GM23338 (cell line): Measurements from ENCODE around the gene CDCA4.
A peak's percentile ranks its signal among the peaks of the same experiment; 100 is the strongest.

Experiments used
- CREB1 ChIP-seq: fragments of 250-450 bp; sonication (Bioruptor Pico); IDR thresholded peaks from 2 replicates; pipeline ENCODE4 v1.5.0; 2020; ENCODE audit warnings: low read depth, mild to moderate bottlenecking, moderate library complexity
- CTCF ChIP-seq, 2 experiments: fragments of 200-600 bp in 1 of 2; sonication (generic) in 1 of 2; conservative IDR thresholded peaks; 2 replicates each; pipeline versions ENCODE4 v1.5.1 to v1.6.1; 2016 to 2017; ENCODE audit warnings: antibody characterized with exemption in 2 of 2, low read depth in 2 of 2, mild to moderate bottlenecking in 2 of 2, moderate library complexity in 1 of 2
- EZH2 ChIP-seq: fragments of 200-600 bp; sonication (generic); IDR thresholded peaks from one replicate; pipeline ENCODE4 v1.8.0; 2017; ENCODE audit warnings: antibody characterized with exemption, mild to moderate bottlenecking, low read depth; ENCODE audit not compliant: unreplicated experiment
- EZH2phosphoT487 ChIP-seq: fragments of 200-600 bp; sonication (generic); IDR thresholded peaks from one replicate; pipeline ENCODE4 v1.8.1; 2018; ENCODE audit warnings: antibody characterized with exemption; ENCODE audit not compliant: unreplicated experiment
- JUNB ChIP-seq: IDR thresholded peaks from one replicate; pipeline ENCODE4 v1.6.1; 2016; ENCODE audit warnings: antibody characterized with exemption; ENCODE audit not compliant: unreplicated experiment
- NANOG ChIP-seq: IDR thresholded peaks from 2 replicates; pipeline ENCODE4 v1.6.1; 2016; ENCODE audit warnings: antibody characterized with exemption, borderline replicate concordance
- POLR2AphosphoS5 ChIP-seq: IDR thresholded peaks from 2 replicates; pipeline ENCODE4 v1.6.1; 2016; ENCODE audit warnings: antibody characterized with exemption, low read depth
- REST ChIP-seq: IDR thresholded peaks from one replicate; pipeline ENCODE4 v1.6.1; 2018; ENCODE audit warnings: antibody characterized with exemption; ENCODE audit not compliant: unreplicated experiment
- ZNF114 ChIP-seq: fragments of 250-450 bp; sonication (Bioruptor Pico); IDR thresholded peaks from 2 replicates; pipeline ENCODE4 v1.5.0; 2020; ENCODE audit warnings: mild to moderate bottlenecking, moderate library complexity

DNA sequence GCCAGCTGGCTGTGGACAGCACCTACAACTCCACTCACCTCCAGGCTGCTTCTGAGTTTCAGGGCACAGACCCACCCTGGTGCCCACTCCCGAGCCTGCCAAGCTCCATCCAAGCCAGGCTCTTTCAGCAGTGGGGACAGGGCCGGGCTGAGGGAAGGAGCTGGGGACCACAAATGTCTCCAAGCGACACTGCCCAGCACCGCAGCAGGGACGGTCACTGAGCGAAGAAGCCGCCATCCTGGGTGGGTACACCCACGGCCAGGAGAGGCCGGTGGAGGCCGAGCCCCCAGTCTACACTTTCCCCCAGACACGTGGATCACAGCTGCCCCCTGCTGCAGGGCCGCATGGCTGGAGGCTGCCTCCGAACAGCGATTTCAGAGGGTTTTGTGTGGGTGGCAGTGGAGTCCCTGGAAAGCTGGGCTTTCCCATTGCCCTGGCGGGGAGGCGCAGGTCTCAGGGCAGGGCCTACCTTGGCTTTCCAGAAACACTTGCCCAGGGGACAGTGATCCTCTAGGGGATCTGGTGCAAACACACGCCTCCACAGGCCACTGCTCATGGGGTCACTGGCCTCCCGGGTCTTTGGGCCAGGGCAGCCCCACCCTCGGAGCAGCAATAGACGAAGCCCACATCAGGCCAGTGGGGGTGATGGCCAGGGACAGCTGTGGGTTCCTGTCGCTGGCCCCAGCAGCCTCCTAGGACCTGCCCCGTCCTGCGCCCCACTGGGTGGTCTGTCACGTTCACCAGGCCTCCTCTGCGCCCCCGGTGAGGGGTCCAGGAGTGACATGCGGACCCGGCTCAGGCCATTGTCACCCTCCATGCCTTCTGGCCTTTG is 45.6 kb upstream of the CDCA4 start:
- TF ChIP-seq REST: no peak
- TF ChIP-seq CTCF (conservative IDR thresholded peaks at IDR 0.05; ENCODE audit: low read depth in 2 of 2): peak in 1 of 2 experiments; percentile 15; a peak in 1 of 4 replicates
- TF ChIP-seq CREB1 (CRISPR knock-in tag): no peak
- no peak for TF ChIP-seq NANOG
- TF ChIP-seq ZNF114 (CRISPR knock-in tag): no peak
- TF ChIP-seq EZH2: no peak
- no peak for TF ChIP-seq EZH2phosphoT487
- TF ChIP-seq JUNB: no peak
- no peak for TF ChIP-seq POLR2AphosphoS5
